Stimulated activated CD8-positive, alpha-beta memory T cell treated with anti-CD3 and anti-CD28 coated beads, Interleukin-7, amount 100 ng/mL, for 1 hour (primary cell): Measurements from ENCODE around the gene CPS1.

Experiments used
- DNase-seq, 2 donors: peaks; one replicate each; pipeline ENCODE4 v3.0.0-alpha.2; 2020; ENCODE audit warnings: low read depth in 2 of 2

CPS1 gene

GRCh38 chr2:210606001-210606400 lies 49.6 kb downstream of the CPS1 start:
- no peak for DNase-seq

GRCh38 chr2:210611466-210611865 lies 55.1 kb downstream of the CPS1 start:
- DNase-seq, result no peak

GRCh38 chr2:210616074-210616473 lies 59.7 kb downstream of the CPS1 start:
- no peak for DNase-seq

GRCh38 chr2:210617318-210617717 lies 60.9 kb downstream of the CPS1 start:
- no peak for DNase-seq

- DNase-seq, result no peak
These were observed 61.4 kb downstream of the CPS1 start for GRCh38 chr2:210617732-210618330.

GRCh38 chr2:210620456-210620855 lies 64.1 kb downstream of the CPS1 start:
- no peak for DNase-seq

- DNase-seq, result no peak
These were observed 67.1 kb downstream of the CPS1 start for GRCh38 chr2:210623506-210623905.

- DNase-seq, result no peak
These were observed 70.5 kb downstream of the CPS1 start for GRCh38 chr2:210626849-210627248.

GRCh38 chr2:210630873-210631560 lies 74.6 kb downstream of the CPS1 start:
- no peak for DNase-seq

- DNase-seq, result no peak
These were observed 77.3 kb downstream of the CPS1 start for GRCh38 chr2:210633699-210634098.

GRCh38 chr2:210635257-210635656 lies 78.9 kb downstream of the CPS1 start:
- DNase-seq, result no peak

- no peak for DNase-seq
These were observed 85.9 kb downstream of the CPS1 start for GRCh38 chr2:210642333-210642732.

GRCh38 chr2:210647151-210647550 lies 90.8 kb downstream of the CPS1 start:
- DNase-seq, result no peak

GRCh38 chr2:210654091-210654490 lies 97.7 kb downstream of the CPS1 start:
- no peak for DNase-seq

GRCh38 chr2:210655229-210655975 lies 99.0 kb downstream of the CPS1 start:
- no peak for DNase-seq

- no peak for DNase-seq
These were observed 101.5 kb downstream of the CPS1 start for GRCh38 chr2:210657874-210658273.

- DNase-seq, result no peak
These were observed 104.4 kb downstream of the CPS1 start for GRCh38 chr2:210660751-210661150.

- DNase-seq, result no peak
These were observed 106.2 kb downstream of the CPS1 start for GRCh38 chr2:210662560-210662959.

- DNase-seq, result no peak
These were observed 107.3 kb downstream of the CPS1 start for GRCh38 chr2:210663631-210664089.

- DNase-seq, result no peak
These were observed 111.3 kb downstream of the CPS1 start for GRCh38 chr2:210667711-210668110.

- no peak for DNase-seq
These were observed 114.7 kb downstream of the CPS1 start for GRCh38 chr2:210671065-210671464.

- DNase-seq, result no peak
These were observed 116.7 kb downstream of the CPS1 start for GRCh38 chr2:210673117-210673516.

GRCh38 chr2:210676067-210676466 lies 119.7 kb downstream of the CPS1 start:
- DNase-seq, result no peak
